ENCODE results near the gene SPRED2.

DNA sequence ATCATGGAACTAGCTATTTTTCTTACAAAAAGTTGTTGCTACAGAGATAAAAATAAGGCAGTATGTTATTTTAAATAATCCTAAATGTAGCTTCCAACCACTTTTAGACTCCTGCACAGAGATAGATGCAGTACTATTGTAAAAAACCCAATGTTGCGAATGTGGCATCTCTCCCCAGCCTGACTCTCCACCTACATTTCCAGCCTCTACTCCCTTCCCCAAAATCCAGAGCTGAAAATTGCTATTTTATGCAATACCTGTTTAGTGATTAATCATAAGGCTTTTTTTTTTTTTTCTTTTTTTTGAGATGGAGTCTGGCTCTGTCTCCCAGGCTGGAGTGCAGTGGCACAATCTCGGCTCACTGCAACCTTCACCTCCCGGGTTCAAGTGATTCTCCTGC lies 39.4 kb downstream of the SPRED2 start:
- TF ChIP-seq CTCF (IDR thresholded peaks at IDR 0.05) (no peak), POLR2A (IDR thresholded peaks at IDR 0.05; ENCODE audit: low read length) (no peak), GATA3 (IDR thresholded peaks at IDR 0.05; ENCODE audit: borderline replicate concordance) (no peak), SREBF2 (IDR thresholded peaks at IDR 0.05) (no peak), RCOR1 (IDR thresholded peaks at IDR 0.05; ENCODE audit: low read depth, low read length) (no peak), ZFP36 (IDR thresholded peaks at IDR 0.05; ENCODE audit: borderline replicate concordance, partially characterized antibody) (no peak), HOXA7 (CRISPR knock-in tag; IDR thresholded peaks at IDR 0.05) (no peak), CHD4 (IDR thresholded peaks at IDR 0.05; ENCODE audit: borderline replicate concordance) (no peak)
